Lung (tissue), 12 donors: ENCODE data around the gene SKIC8. TPM values are rescaled to one million over a fixed set of nuclear protein-coding genes. Genes with fewer than 3 reads are reported as not detected.

Experiments used
- ATAC-seq: fragments of 200-7000 bp; cut with Tn5 transposase; one replicate; pipeline ENCODE4 v1.9.1; 2020; ENCODE audit warnings: moderate number of reproducible peaks; ENCODE audit not compliant: insufficient read depth, low FRiP score
- DNase-seq, 3 donors: peaks; one replicate each; pipeline ENCODE4 v3.0.0-alpha.2; 2013 to 2017
- H3K27ac ChIP-seq, 2 donors: one replicate each; pipeline ENCODE4 v1.5.1; 2013; ENCODE audit warnings: mild to moderate bottlenecking in 2 of 2, moderate library complexity in 2 of 2, control low read depth in 1 of 2, inconsistent platforms in 1 of 2, low read depth in 1 of 2, low read length in 1 of 2
- H3K27me3 ChIP-seq, 3 donors: one replicate each; pipeline ENCODE4 v1.5.1; 2013; ENCODE audit warnings: low read length in 2 of 3; ENCODE audit not compliant: control insufficient read depth in 3 of 3, insufficient read depth in 3 of 3
- H3K36me3 ChIP-seq, 4 donors: one replicate each; pipeline ENCODE4 v1.5.1; 2013; ENCODE audit warnings: low read length in 4 of 4, mild to moderate bottlenecking in 1 of 4, moderate library complexity in 1 of 4; ENCODE audit not compliant: control insufficient read depth in 4 of 4, insufficient read depth in 4 of 4
- H3K4me1 ChIP-seq, 5 donors: one replicate each; pipeline ENCODE4 v1.5.1; 2013; ENCODE audit warnings: low read length in 5 of 5, mild to moderate bottlenecking in 2 of 5, moderate library complexity in 1 of 5; ENCODE audit not compliant: control insufficient read depth in 5 of 5, insufficient read depth in 5 of 5
- H3K4me3 ChIP-seq: one replicate; pipeline ENCODE4 v1.5.1; 2013; ENCODE audit warnings: mild to moderate bottlenecking, control low read depth, moderate library complexity
- H3K9ac ChIP-seq, 2 donors: one replicate each; pipeline ENCODE4 v1.5.1; 2013; ENCODE audit warnings: low read length in 2 of 2, control low read depth in 1 of 2; ENCODE audit not compliant: insufficient read depth in 1 of 2
- H3K9me3 ChIP-seq, 4 donors: one replicate each; pipeline ENCODE4 v1.5.1; 2013; ENCODE audit warnings: low read length in 3 of 4, mild to moderate bottlenecking in 1 of 4, moderate library complexity in 1 of 4; ENCODE audit not compliant: control insufficient read depth in 4 of 4, insufficient read depth in 3 of 4
- WGBS, 2 donors: extraction: QIAGEN DNeasy Blood & Tissue Kit; methylation state at CpG; one replicate each; pipeline ENCODE4 v1.1.7; 2013; 5-methylcytosine and 5-hydroxymethylcytosine counted together
- polyA plus RNA-seq, 2 donors: library from polyadenylated mRNA; stranded (reverse); fragments of 200-250 nt; gene quantifications; one replicate each; pipeline ENCODE4 v1.2.1, GENCODE V29; 2013
- total RNA-seq, 2 donors: library from RNA; depleted of rRNA in 1 of 2; stranded (reverse); fragments of >200 nt in 1 of 2; gene quantifications; one replicate each; pipeline ENCODE4 v1.2.1, GENCODE V29; 2014 to 2021
- TF ChIP-seq, protein P1 (sequence below): IDR thresholded peaks from 2 replicates; pipeline ENCODE4 v1.5.1; 2012; ENCODE audit warnings: mild to moderate bottlenecking; ENCODE audit errors: control extremely low read depth, extremely low read depth
- donor health status: control.
- donor health status: control.
- donor health status: Bipolar disorder and iron deficiency.
- donor health status: healthy.
- donor health status: DM: yes; HTN: yes; CAD: no.

Gene SKIC8
- total and polyA plus RNA-seq, 4 donors = 45.1 to 64.9 (median 54.1) TPM

GRCh38 chr15:78315686-78316282, 16.4 kb upstream of the SKIC8 start:
- Histone ChIP-seq H3K4me1 (no peaks in the 10 kb centered on the region), H3K9me3 (no peaks in the 10 kb centered on the region), H3K27ac (no peak overlapping the region), H3K36me3 (no peaks in the 10 kb centered on the region), H3K9ac (no peak overlapping the region), H3K4me3 (no peak overlapping the region), H3K27me3 (no peaks in the 10 kb centered on the region)
- ATAC-seq (no peak), DNase-seq (no peak)
- WGBS, 2 donors = 74 to 80% methylated on average over 7 of the region's 7 CpGs
- TF ChIP-seq, protein P1, sequence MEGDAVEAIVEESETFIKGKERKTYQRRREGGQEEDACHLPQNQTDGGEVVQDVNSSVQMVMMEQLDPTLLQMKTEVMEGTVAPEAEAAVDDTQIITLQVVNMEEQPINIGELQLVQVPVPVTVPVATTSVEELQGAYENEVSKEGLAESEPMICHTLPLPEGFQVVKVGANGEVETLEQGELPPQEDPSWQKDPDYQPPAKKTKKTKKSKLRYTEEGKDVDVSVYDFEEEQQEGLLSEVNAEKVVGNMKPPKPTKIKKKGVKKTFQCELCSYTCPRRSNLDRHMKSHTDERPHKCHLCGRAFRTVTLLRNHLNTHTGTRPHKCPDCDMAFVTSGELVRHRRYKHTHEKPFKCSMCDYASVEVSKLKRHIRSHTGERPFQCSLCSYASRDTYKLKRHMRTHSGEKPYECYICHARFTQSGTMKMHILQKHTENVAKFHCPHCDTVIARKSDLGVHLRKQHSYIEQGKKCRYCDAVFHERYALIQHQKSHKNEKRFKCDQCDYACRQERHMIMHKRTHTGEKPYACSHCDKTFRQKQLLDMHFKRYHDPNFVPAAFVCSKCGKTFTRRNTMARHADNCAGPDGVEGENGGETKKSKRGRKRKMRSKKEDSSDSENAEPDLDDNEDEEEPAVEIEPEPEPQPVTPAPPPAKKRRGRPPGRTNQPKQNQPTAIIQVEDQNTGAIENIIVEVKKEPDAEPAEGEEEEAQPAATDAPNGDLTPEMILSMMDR = no peak

DNA sequence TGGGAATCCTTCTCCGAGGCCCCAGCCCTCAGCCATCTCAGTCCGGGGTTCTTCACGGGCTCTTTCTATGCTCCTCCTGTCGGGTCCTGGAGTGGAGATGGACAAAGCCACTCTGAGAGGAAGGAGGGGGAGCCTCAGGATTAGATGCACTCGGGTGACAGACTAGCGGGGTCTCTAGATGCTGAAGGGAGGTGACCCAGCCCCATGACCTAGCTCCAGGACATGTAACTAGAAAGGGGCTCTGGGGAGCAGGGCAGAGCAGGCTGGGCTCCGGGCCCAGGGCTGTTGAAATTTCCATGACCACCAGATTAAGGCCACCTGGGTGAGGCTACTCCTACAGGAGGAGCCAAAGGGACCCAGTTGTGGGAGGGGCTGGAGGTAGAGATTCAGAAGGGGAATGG, 14.8 kb upstream of the SKIC8 start:
- H3K36me3 ChIP-seq = no peaks in the 10 kb centered on the region
- DNase-seq (no peak), ATAC-seq (no peak)
- H3K4me1 ChIP-seq = no peaks in the 10 kb centered on the region
- no peak overlapping the region for H3K4me3 ChIP-seq
- H3K9me3 ChIP-seq = no peaks in the 10 kb centered on the region
- 82 to 95% methylated on average over 7 of the region's 7 CpGs for WGBS, 2 donors
- H3K27ac ChIP-seq = no peak overlapping the region
- TF ChIP-seq, protein P1 = no peak
- H3K9ac ChIP-seq = no peak overlapping the region
- no peaks in the 10 kb centered on the region for H3K27me3 ChIP-seq

GRCh38 chr15:78313383-78313782, 14.0 kb upstream of the SKIC8 start:
- WGBS, 2 donors = 75 to 79% methylated on average over 8 of the region's 8 CpGs
- no peak for DNase-seq
- no peaks in the 10 kb centered on the region for H3K4me1 ChIP-seq
- no peak overlapping the region for H3K4me3 ChIP-seq
- no peak overlapping the region for H3K27ac ChIP-seq
- no peaks in the 10 kb centered on the region for H3K27me3 ChIP-seq
- TF ChIP-seq, protein P1 = no peak
- no peak overlapping the region for H3K9ac ChIP-seq
- no peaks in the 10 kb centered on the region for H3K9me3 ChIP-seq
- ATAC-seq = no peak
- H3K36me3 ChIP-seq = no peaks in the 10 kb centered on the region

- Histone ChIP-seq H3K9ac (no peak overlapping the region), H3K4me3 (no peak overlapping the region), H3K9me3 (no peaks in the 10 kb centered on the region), H3K4me1 (no peaks in the 10 kb centered on the region), H3K36me3 (no peaks in the 10 kb centered on the region), H3K27me3 (peaks cover 0 to under 1% (median 0%) of the 10 kb centered on the region in 3 donors), H3K27ac (no peak overlapping the region)
- TF ChIP-seq, protein P1 = no peak
- ATAC-seq (no peak), DNase-seq (no peak)
- WGBS, 2 donors = 82 to 87% methylated on average over 5 of the region's 5 CpGs
Observed at GRCh38 chr15:78312957-78313356, 13.5 kb upstream of the SKIC8 start.
